Activated CD8-positive, alpha-beta memory T cell treated with anti-CD3 and anti-CD28 coated beads, Interleukin-2, amount 50 U/mL, for 4 hours (primary cell): ENCODE measurements around the gene KRT86.
"Not testable (repeated sequence)": the region's sequence is repeated elsewhere in the genome, so short reads cannot be mapped to it uniquely, and the experiment has no call there.

Experiments
- DNase-seq: peaks from one replicate; pipeline ENCODE4 v3.0.0-alpha.2; 2020

Gene KRT86

DNA sequence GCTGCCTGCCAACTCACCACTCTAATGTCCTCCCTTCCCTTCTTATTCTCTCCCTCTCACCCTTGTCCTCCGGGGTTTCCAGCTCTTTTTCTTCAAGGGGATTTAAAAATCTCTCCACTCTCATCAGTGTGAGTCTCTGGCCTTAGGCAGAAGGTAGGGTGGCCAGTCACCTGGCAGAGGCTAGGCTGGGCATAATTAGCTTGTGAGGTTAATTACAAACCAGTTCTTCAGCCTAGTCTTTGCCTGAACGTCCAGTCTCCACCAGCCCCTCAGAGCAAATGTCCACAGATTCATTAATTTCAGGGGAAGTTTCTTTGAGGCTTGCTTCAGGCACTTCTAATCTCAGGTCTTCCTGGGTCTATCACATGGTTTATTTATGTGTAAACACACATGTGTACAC, 34.7 kb upstream of the KRT86 start:
- no peak for DNase-seq

DNA sequence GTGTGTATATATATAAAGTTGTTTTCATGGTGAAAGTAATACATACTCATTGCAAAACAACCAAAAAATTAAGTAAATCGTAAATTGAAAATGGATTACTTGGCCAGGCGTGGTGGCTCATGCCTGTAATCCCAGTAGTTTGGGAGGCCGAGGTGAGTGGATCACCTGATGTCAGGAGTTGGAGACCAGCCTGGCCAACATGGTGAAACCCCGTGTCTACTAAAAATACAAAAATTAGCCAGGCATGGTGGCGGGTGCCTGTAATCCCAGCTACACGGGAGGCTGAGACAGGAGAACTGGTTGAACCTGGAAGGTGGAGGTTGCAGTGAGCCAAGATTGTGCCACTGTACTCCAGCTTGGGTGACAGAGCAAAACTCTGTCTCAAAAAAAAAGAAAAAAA, 34.2 kb upstream of the KRT86 start:
- DNase-seq = not testable (repeated sequence)

DNA sequence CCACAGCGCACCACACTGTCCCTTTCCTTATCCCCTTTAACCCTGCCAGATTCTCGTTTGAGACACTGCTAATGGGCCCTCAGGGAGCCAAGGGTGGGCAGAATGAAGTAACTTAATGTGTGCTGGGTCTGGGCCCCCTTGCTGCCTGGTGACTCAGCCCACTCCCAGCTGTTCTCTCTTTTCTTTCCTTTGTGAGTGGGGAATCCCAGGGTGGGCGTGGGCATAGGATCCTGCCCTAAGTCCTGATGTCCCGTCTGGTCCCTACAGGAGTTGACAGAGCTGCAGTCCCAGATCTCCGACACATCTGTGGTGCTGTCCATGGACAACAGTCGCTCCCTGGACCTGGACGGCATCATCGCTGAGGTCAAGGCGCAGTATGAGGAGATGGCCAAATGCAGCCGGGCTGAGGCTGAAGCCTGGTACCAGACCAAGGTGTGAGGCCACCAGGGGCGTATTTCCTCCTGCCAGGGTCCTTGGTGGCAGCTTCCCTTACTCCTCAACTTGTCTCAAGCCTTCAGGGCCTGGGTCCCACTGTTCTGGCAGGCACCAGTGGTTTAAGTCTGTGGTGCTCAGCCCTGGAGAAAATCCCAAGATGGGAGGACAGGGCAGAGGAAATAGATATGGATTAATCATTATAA, 33.1 kb upstream of the KRT86 start:
- DNase-seq = no peak

DNA sequence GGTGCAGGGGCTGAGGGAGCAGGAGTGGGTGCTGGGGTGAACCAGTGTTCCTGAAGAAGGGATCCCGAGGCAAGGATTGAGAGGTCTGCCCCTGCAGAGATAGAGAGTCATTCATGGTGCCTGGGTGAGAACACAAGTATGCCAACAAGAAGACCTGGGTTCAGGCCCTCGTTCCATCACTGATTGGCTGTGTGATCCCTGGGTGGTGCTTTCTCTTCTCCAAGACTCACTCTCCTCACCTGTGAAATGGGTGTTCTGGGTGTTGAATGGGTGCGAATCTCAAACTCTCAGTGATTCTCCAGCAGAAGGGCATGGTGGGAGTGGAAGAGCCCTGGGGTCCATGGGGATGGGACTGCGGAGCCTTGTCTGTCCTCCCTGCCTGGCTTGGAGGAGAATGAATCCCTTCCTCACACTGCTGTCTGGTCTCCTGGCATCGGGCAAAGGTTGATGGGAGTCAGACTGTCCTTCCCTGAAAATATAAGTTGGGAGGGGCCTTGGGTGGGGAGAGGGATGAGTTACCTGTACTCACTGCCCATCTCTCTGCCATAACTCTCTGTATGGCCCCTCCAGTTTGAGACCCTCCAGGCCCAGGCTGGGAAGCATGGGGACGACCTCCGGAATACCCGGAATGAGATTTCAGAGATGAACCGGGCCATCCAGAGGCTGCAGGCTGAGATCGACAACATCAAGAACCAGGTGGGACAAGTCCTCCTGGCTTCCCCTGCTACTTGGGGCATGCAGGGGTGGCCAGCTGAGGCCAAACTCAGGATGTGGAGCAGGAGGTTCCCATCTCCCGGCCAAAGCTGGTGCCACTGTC, 31.8 kb upstream of the KRT86 start:
- DNase-seq = no peak

DNA sequence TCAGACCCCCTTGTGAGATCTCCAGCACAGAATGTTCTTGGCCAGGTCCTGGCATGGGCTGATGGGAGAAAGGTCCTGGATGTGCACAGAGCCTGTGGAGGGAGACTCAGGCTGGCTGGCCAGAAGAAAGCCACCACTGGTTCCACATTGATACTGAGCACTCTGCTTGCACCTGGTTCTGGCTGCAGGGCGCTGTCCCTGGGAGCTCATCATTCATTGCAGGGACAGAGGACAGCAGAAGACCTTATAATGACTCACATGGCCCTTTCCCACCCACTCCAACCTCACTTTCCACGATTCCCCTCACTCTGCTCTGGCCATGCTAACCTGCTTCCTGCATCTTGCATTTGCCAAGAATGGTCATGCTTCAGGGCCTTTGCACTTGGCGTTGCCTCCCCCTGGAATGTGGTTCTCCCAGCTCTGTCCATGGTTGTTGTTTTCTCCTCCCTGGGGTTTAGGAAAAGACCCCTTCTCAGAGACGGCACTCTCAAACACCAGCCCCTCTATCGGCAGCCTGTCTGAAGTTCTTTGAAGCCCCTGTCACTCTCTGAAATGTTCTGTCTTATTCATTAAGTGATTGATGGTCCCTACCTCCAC, 31.1 kb upstream of the KRT86 start:
- no peak for DNase-seq

DNA sequence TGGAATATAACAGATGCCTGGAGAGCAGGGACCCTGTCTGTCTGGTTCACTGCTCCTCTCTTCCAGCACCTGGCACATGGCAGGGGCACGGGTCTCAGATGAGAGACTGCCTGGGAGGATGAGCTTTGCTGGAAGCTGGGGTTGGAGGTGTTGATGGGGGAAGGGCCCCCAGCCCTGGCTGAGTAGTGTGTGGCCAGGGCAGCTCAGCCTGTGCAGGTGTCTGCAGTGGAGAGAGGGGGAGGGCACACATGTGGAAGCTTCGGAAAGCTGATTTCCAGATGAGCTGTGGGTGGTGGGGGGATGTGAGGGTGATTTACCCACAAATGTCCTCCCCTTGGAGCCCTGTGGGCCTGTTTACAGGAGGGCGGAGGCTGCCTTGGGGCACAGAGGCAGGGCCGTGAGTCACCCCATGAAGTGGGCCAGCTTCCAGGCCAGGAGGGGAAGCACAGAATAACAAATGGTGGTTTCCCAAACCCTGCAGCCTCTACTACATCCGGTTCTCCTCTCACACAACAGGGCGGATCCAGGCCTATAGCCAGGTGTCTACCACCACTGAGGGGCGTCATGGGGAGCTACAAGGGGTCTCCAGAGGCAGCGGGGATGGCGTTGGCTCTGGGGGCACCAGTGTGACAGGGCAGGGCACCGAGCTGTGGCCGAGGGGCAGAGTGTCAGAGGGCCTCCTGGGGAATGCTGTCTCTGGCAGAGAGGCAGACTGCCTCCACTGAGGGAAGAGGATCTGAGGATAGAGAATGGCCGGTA, 30.4 kb upstream of the KRT86 start:
- DNase-seq = peak; percentile 43

DNA sequence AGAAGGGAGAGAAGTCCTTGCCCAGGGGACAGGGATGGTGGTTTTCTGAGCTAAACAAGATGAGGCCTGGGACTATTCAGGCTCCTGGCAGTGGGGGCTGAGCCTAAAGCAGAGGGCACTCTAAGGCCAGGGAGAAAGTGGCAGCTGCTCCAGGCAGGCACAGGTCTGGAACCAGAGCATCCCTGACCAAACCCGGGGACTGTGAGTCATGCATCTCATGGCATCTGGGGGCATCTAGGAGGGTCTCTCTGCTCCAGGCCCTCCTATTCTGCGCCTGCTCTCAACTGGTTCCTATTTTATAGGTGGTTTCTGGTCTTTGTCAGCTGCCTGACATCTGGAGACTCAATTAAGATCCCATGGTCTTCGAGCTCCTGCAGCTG, 29.8 kb upstream of the KRT86 start:
- DNase-seq = no peak

DNA sequence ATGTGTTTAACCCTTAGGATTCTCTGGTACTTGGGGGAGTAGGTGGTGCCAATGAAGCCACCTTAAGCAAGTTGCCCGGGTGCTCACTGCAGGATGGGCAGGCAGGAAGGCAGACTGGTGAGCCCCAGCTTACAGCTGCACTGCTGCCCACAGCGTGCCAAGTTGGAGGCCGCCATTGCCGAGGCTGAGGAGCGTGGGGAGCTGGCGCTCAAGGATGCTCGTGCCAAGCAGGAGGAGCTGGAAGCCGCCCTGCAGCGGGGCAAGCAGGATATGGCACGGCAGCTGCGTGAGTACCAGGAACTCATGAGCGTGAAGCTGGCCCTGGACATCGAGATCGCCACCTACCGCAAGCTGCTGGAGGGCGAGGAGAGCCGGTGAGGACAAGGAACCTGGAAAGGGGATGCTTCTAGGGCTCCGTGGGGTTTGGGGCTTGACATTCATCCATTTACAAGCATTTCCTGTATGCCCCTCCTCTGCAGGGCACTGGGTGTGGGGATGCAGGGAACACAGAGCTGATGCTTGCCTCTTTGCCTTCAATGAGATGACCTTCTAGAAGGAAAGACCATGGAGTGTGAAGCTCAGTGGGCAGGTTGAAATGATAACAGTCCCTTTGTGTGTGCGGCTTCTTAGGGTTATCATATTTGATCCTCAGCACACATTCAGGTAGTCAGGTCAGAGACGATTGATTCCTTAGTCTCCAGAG, 29.0 kb upstream of the KRT86 start:
- DNase-seq = no peak

DNA sequence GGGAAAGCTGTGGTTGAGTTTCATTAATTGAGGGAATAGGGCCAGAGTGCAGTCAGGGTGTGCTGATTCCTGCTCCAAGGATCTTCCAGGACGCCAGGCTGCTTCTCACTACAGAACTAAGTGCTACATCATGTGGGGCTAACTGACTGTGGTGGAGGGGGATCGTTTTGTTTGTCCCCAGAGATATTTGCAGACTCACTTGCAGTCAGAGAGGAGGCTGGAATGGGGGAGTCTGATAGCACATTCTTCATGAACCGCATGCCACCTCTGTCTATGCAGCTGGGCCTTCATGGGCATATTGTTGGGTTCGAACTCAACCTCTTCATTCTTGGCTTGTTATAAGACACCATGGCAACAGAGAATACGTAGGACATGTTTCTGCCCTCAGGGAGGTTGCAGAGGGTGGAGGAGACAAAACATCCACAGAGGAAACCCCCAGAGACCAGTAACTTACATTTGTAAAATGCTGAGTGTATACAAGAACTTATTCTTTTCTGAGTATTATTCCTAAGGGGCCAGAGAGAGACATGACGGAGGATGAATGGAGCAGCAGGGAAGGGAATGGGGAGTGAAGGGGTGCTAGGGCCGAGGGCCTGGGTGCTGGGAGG, 28.4 kb upstream of the KRT86 start:
- no peak for DNase-seq

DNA sequence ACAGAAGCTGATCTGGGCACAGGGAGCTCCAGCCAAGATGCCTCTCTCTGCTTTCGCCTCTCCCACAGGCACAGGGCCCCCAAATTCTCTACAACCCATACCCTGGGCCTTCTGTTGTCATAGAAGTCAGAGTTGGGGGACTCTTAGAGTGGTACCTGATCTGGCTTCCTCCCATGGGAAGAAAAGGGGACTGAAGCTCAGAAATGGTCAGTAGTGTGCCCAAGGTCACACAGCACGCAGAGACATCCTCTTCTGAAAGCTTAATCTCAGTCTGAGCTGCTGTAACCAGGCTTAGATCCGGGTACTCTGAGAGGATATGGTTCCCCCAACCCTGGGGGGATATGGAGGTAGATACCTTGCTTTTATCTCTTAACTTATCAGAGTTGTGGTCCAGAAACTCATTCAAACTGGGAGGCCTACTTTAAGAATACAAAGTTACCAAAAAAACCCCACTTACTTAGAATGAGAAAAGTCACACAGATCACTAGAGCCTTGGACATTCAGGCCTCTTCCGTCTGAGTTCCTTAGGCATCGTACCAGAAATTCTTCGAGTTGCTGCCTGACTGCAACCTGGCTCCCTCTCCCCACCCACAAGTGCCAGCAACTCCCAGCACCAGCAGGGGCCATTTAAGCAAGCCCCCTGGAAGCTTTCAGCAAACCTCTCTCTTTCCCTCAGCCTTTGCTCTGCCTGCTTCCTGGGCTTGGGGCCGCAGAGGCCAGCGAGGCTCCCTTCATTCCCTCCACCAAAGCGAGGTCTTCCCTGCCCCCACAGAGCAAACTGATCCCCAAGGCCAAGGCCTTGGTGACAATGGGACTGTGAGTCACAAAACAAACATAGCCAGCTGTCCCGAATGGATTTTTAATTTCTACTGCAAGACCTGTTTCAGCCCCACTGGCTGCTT, 27.5 kb upstream of the KRT86 start:
- no peak for DNase-seq

DNA sequence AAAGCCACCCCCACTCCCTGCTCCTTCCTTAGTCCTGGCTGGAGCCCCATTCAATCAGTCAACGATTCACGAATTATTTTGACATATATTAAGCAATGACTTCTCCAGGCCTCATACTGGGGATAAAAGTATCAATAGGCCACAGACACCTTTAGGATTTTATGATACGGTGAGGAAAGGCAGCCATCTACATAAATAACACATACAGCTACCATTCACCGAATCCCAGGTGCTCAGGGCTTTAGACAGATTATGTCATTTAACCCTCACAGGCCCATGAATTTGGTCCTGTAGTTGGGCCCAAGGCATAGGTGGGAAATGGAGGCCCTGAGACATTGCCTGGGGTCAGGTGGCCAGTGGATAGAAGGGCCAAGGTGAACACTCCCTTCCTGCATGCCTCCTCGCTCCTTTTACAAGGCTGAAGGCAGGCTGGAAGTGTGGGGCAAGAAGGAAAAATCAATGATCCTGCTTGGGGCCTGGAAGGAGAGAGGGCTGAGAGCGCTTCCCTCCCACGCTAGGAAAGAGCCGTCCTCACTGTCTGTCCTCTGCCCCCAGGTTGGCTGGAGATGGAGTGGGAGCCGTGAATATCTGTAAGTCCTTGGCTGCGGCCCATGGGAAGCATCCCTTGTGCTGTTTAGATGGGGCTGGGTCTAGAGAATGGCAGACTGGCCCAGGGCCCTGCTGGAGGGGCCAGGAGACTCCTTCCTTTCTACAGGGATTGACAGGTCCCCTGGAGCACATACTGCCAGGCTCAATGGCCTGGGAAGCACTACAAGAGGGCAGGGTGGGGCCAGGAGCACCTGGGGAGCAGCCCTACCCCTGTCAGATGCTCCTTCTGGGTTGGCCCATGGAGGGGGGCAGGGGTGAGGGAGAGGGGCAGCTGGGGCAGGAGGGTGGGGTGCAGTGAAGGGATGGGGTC, 26.6 kb upstream of the KRT86 start:
- DNase-seq = no peak

DNA sequence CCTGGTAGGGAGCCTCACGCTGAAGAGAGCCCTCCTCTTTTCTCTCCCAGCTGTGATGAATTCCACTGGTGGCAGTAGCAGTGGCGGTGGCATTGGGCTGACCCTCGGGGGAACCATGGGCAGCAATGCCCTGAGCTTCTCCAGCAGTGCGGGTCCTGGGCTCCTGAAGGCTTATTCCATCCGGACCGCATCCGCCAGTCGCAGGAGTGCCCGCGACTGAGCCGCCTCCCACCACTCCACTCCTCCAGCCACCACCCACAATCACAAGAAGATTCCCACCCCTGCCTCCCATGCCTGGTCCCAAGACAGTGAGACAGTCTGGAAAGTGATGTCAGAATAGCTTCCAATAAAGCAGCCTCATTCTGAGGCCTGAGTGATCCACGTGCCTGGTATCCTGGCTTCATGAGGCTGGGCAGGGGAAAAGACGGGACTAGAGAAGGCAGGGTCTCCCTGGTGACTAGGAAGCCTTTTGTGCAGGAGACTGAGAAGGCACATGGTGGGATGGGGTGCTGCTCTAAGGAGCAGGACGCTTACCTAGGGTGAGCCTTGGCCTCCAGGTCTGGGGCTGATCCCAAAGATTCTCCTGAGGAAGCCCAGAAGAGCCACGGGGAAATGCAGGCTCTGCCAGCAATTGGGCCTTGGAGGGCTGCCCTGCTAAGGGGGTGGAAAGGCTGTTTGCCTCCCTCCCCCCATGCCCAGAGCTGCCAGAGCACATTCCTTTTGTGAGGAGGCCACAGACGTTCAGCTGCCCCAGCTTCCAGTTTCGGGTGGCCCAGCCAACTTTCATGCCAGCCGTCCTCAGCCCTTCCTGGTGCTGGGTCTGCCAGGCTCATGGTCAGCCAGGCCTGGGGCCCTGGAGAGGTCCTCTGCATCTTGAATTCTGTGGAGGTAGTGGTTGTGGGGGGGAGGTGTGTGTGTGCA, 25.6 kb upstream of the KRT86 start:
- no peak for DNase-seq

DNA sequence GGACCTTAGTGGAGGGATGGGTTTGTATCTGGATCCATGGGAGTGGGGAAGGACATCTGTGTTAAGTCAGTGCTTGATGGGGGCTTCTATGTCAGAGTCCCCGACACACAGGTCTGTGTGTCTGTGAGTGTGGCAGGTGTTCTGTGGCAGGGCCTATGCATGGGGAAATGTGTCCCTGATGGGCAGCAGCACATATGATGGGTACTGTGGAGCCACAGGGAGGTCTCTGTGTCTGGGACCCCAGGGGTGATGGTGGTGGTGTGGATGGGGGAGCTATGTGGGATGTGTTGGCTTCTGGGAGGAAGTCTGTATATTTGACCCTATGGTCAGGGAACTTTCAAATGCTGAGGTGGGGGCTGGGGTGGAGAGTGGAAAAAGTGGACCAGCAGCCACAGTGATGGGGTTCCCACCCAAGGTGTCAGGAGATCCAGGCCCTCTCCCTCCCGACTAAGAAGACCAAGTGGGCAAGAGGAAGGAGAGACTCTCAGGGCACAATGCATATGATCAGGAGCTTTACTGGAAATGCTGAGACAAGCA, 24.9 kb upstream of the KRT86 start:
- no peak for DNase-seq

DNA sequence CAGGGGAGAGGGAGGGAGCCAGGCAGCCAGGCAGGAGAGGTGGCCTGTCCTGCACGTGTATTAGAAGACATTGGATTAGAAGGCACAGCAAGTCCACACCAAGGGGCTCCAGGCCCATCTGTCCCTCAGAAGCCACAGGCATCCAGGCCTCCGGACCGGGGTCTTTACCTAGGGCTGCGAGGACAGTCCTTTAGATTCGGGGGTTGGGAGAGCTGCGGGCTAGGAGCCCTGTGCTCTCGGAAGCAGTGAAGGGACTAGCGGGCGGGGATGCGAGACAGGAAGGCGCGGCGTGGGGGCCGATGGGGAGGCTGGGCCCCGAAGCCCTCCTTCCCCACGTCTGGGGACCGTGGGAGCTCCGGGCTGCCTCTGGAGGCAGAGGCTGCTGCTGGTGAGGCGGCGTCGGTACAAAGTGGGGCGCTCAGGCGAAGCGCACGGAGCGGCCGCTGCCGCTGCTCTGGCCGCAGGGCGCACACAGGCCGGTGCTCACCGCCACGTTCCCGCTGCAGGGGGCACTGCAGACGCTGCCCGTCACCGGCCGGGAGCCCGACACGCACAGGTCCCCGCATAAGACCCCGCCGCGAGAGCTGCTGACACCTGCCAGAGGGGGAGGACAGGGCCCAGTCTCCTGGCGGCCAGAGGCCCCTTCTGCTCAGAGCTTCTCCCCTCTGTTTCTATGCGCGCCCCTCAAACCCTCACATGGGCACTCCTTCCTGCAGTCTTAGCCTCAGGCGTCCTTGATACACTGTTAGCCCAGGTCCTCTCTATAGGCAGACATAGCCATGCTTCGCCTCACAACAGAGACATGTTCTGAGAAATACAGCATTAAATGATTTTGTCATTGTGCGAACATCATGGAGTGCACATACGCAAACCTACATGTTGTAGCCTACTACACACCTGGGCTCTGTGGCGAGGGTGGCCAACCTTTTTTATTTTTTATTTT, 24.1 kb upstream of the KRT86 start:
- DNase-seq = no peak

DNA sequence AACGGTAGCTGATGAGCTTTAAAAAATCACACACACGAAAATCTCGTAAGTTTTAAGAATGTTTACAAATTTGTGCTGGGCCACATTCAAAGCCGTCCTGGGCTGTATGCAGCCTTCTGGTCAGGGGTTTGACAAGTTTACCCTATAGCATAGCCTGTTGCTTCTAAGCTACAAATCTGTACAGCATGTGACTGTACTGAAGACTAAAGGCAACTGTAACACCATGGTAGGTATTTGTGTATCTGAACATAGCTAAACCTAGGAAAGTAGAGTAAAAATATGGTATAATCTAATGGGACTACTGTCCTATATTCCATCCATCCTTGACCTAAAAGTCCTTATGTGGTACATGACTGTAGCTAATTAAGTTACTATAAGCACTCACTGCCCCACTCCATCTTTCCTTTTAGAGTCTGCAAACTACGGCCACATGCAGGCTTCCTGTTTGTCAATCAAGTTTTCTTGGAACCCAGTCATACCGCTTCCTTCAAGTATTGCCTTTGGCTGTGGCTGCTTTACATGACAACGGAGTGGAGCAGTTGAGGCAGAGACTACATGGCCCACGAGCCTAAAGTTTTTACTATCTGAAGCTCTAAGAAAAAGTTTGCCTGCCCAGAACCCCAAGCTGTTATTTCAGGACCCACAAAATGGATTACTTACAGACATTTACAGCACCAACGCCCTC, 22.9 kb upstream of the KRT86 start:
- DNase-seq = no peak

DNA sequence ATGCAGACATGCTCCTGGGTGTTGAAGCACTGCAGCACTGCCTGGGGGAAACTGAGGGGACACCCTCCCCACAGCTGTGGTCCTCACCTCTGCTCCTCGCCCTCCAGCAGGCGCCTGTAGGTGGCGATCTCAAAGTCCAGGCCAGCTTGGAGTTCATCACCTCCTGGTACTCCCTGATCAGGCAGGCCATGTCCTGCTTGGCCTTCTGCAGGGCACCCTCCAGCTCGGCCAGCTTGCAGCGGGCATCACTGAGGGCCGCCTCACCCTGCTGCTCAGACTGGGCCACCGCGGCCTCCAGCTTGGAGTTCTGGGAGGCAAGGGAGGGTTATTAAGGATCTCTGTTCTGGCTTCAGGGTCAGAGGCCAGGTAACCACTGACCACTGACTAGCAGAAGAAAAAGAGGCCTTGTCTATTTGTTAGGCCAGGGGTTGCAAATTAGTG, 22.2 kb upstream of the KRT86 start:
- not testable (repeated sequence) for DNase-seq
